HEK293 (cell line): Measurements from ENCODE around the gene ARL14EP.

Source experiments
- BCL11A ChIP-seq: fragments of 450-650 bp; formaldehyde crosslinking; IDR thresholded peaks from 2 replicates; pipeline ENCODE4 v1.5.1; 2016; ENCODE audit warnings: low read depth, missing biosample characterization, missing genetic modification characterization
- KLF7 ChIP-seq: fragments of 450-650 bp; formaldehyde crosslinking; IDR thresholded peaks from 2 replicates; pipeline ENCODE4 v1.5.1; 2016; ENCODE audit warnings: missing biosample characterization, missing genetic modification characterization, borderline replicate concordance
- MZF1 ChIP-seq: fragments of 450-650 bp; formaldehyde crosslinking; IDR thresholded peaks from 2 replicates; pipeline ENCODE4 v1.5.1; 2017; ENCODE audit warnings: missing biosample characterization, missing genetic modification characterization, borderline replicate concordance
- RBAK ChIP-seq: fragments of 450-650 bp; formaldehyde crosslinking; IDR thresholded peaks from 2 replicates; pipeline ENCODE4 v1.5.1; 2016; ENCODE audit warnings: missing biosample characterization, missing genetic modification characterization
- ZBTB11 ChIP-seq: fragments of 450-650 bp; formaldehyde crosslinking; conservative IDR thresholded peaks from 2 replicates; pipeline ENCODE4 v1.5.1; 2016; ENCODE audit warnings: low read depth, missing biosample characterization, missing genetic modification characterization
- ZBTB49 ChIP-seq: fragments of 450-650 bp; formaldehyde crosslinking; IDR thresholded peaks from 2 replicates; pipeline ENCODE4 v1.5.1; 2016; ENCODE audit warnings: missing biosample characterization, missing genetic modification characterization, low read depth
- ZNF169 ChIP-seq: fragments of 450-650 bp; formaldehyde crosslinking; IDR thresholded peaks from 2 replicates; pipeline ENCODE4 v1.5.1; 2016; ENCODE audit warnings: missing biosample characterization, missing genetic modification characterization
- ZNF354C ChIP-seq: fragments of 450-650 bp; formaldehyde crosslinking; IDR thresholded peaks from 2 replicates; pipeline ENCODE4 v1.5.1; 2016; ENCODE audit warnings: missing biosample characterization, missing genetic modification characterization, low read depth, borderline replicate concordance
- ZNF416 ChIP-seq: fragments of 450-650 bp; formaldehyde crosslinking; IDR thresholded peaks from 2 replicates; pipeline ENCODE4 v1.5.1; 2016; ENCODE audit warnings: missing biosample characterization, missing genetic modification characterization
- ZNF558 ChIP-seq: fragments of 450-650 bp; formaldehyde crosslinking; IDR thresholded peaks from 2 replicates; pipeline ENCODE4 v1.5.1; 2016; ENCODE audit warnings: missing biosample characterization, missing genetic modification characterization
- ZNF701 ChIP-seq: fragments of 450-650 bp; formaldehyde crosslinking; IDR thresholded peaks from 2 replicates; pipeline ENCODE4 v1.5.1; 2016; ENCODE audit warnings: missing biosample characterization, missing genetic modification characterization
- ZXDB ChIP-seq: fragments of 450-650 bp; formaldehyde crosslinking; IDR thresholded peaks from 2 replicates; pipeline ENCODE4 v1.5.1; 2016; ENCODE audit warnings: missing biosample characterization, missing genetic modification characterization
- TF ChIP-seq, protein P1 (sequence below): fragments of 450-650 bp; formaldehyde crosslinking; IDR thresholded peaks from 2 replicates; pipeline ENCODE4 v1.5.1; 2016; ENCODE audit warnings: missing biosample characterization, missing genetic modification characterization

GRCh38 chr11:30329150-30329940 is 6.4 kb downstream of the ARL14EP start:
- no peak for TF ChIP-seq ZXDB
- no peak for TF ChIP-seq ZNF354C
- TF ChIP-seq, protein P1, sequence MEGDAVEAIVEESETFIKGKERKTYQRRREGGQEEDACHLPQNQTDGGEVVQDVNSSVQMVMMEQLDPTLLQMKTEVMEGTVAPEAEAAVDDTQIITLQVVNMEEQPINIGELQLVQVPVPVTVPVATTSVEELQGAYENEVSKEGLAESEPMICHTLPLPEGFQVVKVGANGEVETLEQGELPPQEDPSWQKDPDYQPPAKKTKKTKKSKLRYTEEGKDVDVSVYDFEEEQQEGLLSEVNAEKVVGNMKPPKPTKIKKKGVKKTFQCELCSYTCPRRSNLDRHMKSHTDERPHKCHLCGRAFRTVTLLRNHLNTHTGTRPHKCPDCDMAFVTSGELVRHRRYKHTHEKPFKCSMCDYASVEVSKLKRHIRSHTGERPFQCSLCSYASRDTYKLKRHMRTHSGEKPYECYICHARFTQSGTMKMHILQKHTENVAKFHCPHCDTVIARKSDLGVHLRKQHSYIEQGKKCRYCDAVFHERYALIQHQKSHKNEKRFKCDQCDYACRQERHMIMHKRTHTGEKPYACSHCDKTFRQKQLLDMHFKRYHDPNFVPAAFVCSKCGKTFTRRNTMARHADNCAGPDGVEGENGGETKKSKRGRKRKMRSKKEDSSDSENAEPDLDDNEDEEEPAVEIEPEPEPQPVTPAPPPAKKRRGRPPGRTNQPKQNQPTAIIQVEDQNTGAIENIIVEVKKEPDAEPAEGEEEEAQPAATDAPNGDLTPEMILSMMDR (tag by site-specific recombination) = no peak
- TF ChIP-seq ZNF701 (tag by site-specific recombination) = no peak
- TF ChIP-seq ZNF558 (tag by site-specific recombination) = no peak
- TF ChIP-seq KLF7 (tag by site-specific recombination) = no peak
- no peak for TF ChIP-seq ZBTB49 (tag by site-specific recombination)
- no peak for TF ChIP-seq RBAK (tag by site-specific recombination)
- no peak for TF ChIP-seq ZNF169 (tag by site-specific recombination)
- TF ChIP-seq BCL11A (tag by site-specific recombination) = no peak
- no peak for TF ChIP-seq MZF1 (tag by site-specific recombination)
- no peak for TF ChIP-seq ZNF416 (tag by site-specific recombination)
- no peak for TF ChIP-seq ZBTB11
